Right cardiac atrium (tissue), 5 donors: ENCODE measurements around the gene SLC9A3. TPM values are rescaled to one million over a fixed set of nuclear protein-coding genes. Genes with fewer than 3 reads are reported as not detected.
A peak's percentile ranks its signal among the peaks of the same experiment; 100 is the strongest.

ENCODE experiments used
- ATAC-seq, 2 donors: fragments of 200-7000 bp; cut with Tn5 transposase; one replicate each; pipeline versions ENCODE4 v1.8.0 to v1.9.1; 2020; ENCODE audit warnings: moderate library complexity in 2 of 2, mild to moderate bottlenecking in 1 of 2
- DNase-seq, 3 donors: peaks; one replicate each; pipeline ENCODE4 v3.0.0-alpha.2; 2020
- H3K27ac ChIP-seq: one replicate; pipeline ENCODE4 v1.5.1; 2013; ENCODE audit warnings: mild to moderate bottlenecking, low read length, control low read depth, moderate library complexity
- H3K27me3 ChIP-seq: one replicate; pipeline ENCODE4 v1.6.1; 2013; ENCODE audit not compliant: control insufficient read depth, insufficient read depth
- H3K4me1 ChIP-seq: one replicate; pipeline ENCODE4 v1.6.1; 2013; ENCODE audit warnings: low read length; ENCODE audit not compliant: control insufficient read depth, insufficient read depth
- H3K4me3 ChIP-seq: one replicate; pipeline ENCODE4 v1.5.1; 2013; ENCODE audit warnings: low read length, control low read depth
- H3K9me3 ChIP-seq: one replicate; pipeline ENCODE4 v1.6.1; 2013; ENCODE audit warnings: low read length; ENCODE audit not compliant: control insufficient read depth
- WGBS: extraction: QIAGEN DNeasy Blood & Tissue Kit; methylation state at CpG from one replicate; pipeline ENCODE4 v1.1.7; 2013; 5-methylcytosine and 5-hydroxymethylcytosine counted together
- intact Hi-C, 4 donors: fragments of 100-400 bp; cut with DNase I; formaldehyde crosslinking; loops; one replicate each; pipeline versions ENCODE4 v1.11.0 to v1.14.0; 2022 to 2023
- polyA plus RNA-seq: library from polyadenylated mRNA; stranded (reverse); fragments of 200-250 nt; gene quantifications from one replicate; pipeline ENCODE4 v1.2.3, GENCODE V29; 2013
- total RNA-seq, 4 donors: library from RNA; stranded (reverse); fragmentation: NEBNext Ultra II Directional; extraction: Animal tissue kit (Norgen Biotek cat#: 25700); gene quantifications; one replicate each; pipeline ENCODE4 v1.2.1, GENCODE V29; 2021
- donor health status: healthy with polysubstance abuse.
- donor health status: DM: no; HTN: yes; CAD: no.
- donor health status: DM: no; HTN: no; CAD: no.
- donor health status: DM: no; HTN: yes; CAD: no; lungs with severe emphysema.
- donor health status: DM: yes; HTN: yes; CAD: no.

The SLC9A3 gene
- total and polyA plus RNA-seq, 5 donors: 0.94 to 1.1 (median 1.0) TPM

DNA sequence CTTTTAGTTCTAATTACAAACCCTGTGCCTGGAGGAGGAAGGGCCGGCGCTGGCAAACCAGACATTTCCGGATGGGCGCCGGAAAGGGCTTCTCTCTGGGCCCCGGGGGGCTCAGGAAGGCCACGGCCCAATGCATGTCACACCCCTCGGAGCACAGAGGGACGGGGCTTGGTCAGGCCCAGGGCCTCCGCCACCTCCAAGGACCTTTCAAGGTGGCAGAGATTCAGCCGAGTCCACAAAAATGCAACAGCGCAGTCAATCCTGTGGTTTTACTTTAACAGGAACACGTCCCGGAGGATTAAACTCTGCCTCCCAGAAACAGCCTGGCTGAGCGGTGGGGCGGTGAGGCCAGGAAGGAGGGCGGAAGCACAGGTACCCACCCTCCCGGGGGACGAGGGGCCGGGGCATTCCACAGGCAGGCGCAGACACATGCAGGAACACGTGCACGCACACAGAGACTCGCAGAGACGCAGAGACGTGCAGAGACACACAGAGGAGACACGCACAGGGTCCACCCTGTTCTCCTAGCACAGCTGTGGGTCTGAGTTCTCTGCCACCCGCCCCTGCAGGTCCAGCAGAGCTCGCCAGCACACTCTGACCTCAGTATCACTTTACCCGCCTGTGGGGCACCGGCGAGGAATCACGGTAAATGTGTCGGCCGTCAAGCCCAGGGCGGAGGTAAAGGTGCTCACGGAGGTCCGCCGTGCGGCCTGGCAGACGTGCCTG is 23.0 kb downstream of the SLC9A3 start:
- ATAC-seq (peak in 1 of 2 donors; percentile 15), DNase-seq (peak in 1 of 3 donors; percentile 42)
- H3K27me3 ChIP-seq: no peaks in the 10 kb centered on the region
- no peak overlapping the region for H3K27ac ChIP-seq
- H3K9me3 ChIP-seq: no peaks in the 10 kb centered on the region
- no peak overlapping the region for H3K4me3 ChIP-seq
- intact Hi-C loops: no loop called here
- no peaks in the 10 kb centered on the region for H3K4me1 ChIP-seq
- 72% methylated on average over 41 of the region's 41 CpGs for WGBS

DNA sequence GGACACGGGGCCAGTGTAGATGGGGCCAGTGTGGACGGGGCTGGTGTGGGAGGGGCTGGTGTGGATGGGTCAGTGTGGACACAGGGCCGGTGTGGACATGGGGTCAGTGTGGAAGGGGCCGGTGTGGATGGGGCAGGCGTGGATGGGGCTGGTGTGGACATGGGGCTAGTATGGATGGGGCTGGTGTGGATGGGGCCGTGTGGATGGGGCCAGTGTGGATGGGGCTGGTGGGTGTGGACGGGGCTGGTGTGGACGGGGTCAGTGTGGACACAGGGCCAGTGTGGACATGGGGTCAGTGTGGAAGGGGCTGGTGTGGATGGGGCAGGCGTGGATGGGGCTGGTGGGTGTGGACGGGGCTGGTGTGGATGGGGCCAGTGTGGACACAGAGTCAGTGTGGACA is 23.8 kb downstream of the SLC9A3 start:
- peak in 1 of 3 donors; percentile 18 for DNase-seq
- Histone ChIP-seq H3K4me3 (no peak overlapping the region), H3K4me1 (no peaks in the 10 kb centered on the region), H3K27ac (no peak overlapping the region), H3K27me3 (no peaks in the 10 kb centered on the region), H3K9me3 (no peaks in the 10 kb centered on the region)
- intact Hi-C loops: no loop called here
- WGBS: 95% methylated on average over 10 of the region's 10 CpGs
- no peak for ATAC-seq

DNA sequence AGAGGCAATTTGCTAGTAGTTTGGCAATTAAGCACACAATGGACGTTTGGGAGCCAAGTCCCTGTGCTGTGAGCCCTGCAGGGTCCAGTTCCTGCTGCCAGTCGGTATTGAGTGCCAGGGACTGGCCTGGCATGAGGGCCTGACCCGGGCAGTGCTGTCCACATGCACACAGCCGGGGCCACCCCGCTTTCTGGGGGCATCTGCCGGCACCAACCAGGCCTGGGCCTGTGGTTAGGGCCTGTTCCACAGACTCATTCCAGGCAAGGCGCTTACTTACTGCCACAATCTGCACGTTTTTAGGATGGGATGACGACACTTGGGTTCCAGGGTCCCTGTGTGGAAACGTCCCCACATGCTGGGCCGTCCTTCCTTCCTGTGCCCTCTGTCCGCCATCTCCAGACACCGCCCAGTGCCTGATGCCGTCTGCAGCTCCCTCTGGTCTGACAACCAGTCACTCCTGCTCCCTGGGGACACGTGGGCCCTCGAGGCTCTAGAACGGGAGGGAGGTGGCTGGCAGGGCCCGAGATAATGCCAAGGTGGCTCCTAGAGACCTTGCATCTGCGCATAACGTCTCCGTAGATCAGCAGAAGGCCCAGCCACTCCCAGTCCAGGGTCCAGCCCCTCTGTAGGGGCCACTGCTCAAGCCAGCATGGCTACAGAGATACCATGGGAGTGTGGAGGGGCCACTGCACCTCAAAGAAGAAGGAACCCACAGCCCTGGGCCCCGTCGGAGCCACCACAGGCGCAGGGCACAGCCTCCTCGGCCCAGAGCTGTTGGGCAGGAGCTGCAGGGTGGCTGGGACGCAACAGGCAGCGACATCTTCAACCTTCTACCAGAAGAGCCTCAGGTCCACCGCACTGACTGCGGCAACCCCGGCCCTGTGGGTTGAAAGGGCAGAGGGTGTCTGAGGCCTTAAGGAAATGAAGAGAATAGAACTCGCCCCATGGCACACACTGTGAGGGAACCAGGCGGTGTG is 24.7 kb downstream of the SLC9A3 start:
- ATAC-seq: no peak
- H3K27me3 ChIP-seq: no peaks in the 10 kb centered on the region
- peak in 1 of 3 donors; percentile 27 for DNase-seq
- intact Hi-C loops: no loop called here
- H3K4me1 ChIP-seq: no peaks in the 10 kb centered on the region
- H3K9me3 ChIP-seq: no peaks in the 10 kb centered on the region
- H3K27ac ChIP-seq: no peak overlapping the region
- WGBS: 88% methylated on average over 32 of the region's 32 CpGs
- H3K4me3 ChIP-seq: no peak overlapping the region

DNA sequence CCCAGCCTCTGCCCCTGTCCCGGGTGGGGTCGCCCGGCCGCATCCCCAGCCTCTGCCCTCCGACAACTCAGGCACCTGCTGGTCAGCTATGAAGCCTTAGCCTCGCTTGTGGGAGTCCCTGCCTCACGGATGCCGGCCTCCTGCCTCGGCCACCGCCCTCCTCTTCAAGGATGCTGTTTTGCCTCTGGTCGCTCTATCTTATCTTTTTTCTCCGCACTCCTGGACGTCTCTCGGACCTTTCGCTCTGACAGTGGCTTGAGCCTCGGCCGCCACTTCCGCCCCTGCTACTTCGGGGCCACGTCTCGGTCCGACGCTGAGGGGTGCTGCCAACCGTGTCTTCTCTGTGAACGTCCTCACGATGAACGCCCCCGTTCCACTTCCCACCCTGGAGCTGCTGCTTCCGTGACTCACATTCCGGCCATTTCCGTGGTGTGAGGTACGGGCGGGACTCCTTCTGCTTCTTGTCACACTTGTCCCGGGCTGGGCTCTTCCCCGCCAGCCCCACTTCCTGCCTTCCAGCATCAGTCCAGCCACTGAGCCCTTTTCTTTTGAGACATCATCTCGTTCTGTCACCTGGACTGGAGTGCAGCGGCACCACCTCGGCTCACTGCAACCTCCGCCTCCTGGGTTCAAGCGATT is 26.3 kb downstream of the SLC9A3 start:
- Histone ChIP-seq H3K4me3 (no peak overlapping the region), H3K27ac (no peak overlapping the region), H3K9me3 (no peaks in the 10 kb centered on the region), H3K4me1 (no peaks in the 10 kb centered on the region), H3K27me3 (no peaks in the 10 kb centered on the region)
- 61% methylated on average over 40 of the region's 40 CpGs for WGBS
- DNase-seq (peak in 1 of 3 donors; percentile 17), ATAC-seq (no peak)
- intact Hi-C loops: no loop called here

DNA sequence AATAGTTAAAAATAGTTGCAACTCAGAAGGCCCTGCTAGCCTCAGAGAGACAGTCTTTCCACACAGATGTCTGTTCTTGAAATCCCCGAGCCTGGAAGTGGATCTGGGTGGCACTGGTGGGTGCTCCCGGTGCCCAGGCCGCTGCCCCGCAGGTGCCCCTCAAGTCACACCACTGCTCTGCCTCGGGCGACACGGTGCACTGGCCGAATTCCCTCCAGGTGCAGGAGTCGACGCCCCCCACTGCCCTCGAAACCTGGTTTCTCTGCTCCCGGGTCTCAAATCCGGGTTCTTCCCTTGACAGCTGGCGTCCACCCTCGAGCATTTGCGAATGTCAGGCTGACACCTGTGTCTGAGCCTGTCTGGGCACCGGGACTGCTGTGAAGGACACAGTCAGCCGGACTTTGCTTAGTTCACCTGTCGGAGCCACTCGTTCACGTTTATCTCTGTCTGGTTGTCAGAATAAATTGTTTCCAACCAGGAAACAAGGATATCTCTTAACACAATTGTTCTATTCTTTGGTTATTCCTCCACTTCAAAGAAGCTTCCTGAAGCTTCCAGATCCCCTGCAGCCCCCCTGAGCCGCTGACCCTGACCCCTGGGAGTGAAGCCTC is 27.1 kb downstream of the SLC9A3 start:
- Histone ChIP-seq H3K4me1 (no peaks in the 10 kb centered on the region), H3K27ac (no peak overlapping the region), H3K27me3 (no peaks in the 10 kb centered on the region), H3K4me3 (no peak overlapping the region), H3K9me3 (no peaks in the 10 kb centered on the region)
- no peak for ATAC-seq
- peak in 1 of 3 donors; percentile 40 for DNase-seq
- intact Hi-C loops: no loop called here
- 75% methylated on average over 22 of the region's 22 CpGs for WGBS

DNA sequence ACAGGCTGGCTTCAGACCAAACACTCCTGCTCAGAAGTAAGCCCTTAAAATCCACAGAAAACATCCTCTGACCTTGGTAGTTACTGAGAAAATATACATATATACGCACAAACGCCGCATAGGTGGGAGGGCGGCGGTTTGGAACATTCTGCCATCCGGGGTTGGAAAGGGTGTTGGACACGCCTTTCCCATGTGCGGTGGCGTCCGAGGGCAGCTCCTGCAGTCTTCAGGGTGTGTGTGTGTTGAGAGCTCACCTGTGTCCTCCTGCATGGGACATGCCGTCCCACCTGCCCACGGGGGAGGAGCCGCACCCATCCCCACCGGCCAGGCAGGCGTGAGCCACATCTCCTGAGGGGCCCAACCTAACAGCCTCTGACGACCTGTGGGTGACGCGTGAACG is 28.2 kb downstream of the SLC9A3 start:
- intact Hi-C loops: no loop called here
- H3K27ac ChIP-seq: no peak overlapping the region
- WGBS: 68% methylated on average over 19 of the region's 19 CpGs

DNA sequence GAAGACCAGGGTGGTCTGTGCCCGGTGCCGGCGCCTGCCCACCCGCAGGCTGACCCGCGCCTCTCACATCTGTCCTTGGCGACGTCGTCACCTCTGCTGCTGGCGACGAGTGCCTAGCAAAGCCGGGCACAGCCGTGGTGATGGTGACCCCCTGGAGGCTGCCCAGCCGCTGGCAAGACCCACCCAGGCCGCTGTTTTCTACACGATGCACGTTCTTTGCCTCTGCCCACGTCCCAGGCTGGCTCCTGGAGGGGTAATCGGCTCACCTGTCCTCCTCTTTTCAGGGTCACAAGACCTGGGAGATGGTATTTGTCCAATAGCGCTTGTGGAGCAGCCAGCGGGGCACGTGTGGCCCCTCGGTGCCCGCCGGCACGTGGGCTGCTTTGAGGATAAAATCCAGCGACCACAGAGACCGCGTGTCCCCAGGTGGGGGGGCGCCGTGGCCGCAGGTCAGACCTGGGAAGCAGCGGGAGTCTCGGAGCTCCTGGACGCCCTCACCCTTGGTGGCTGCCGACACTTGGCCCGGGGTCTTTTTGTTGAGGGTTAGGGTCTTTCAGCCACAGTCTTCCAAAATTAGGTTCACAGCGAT is 29.5 kb downstream of the SLC9A3 start:
- intact Hi-C loops: no loop called here

More for the DNA sequence above, 28.2 kb downstream of the SLC9A3 start:
- Histone ChIP-seq H3K4me1 (no peaks in the 10 kb centered on the region), H3K27me3 (no peaks in the 10 kb centered on the region), H3K4me3 (no peak overlapping the region), H3K9me3 (no peaks in the 10 kb centered on the region)
- DNase-seq (peak in 1 of 3 donors; percentile 5), ATAC-seq (no peak)

DNA sequence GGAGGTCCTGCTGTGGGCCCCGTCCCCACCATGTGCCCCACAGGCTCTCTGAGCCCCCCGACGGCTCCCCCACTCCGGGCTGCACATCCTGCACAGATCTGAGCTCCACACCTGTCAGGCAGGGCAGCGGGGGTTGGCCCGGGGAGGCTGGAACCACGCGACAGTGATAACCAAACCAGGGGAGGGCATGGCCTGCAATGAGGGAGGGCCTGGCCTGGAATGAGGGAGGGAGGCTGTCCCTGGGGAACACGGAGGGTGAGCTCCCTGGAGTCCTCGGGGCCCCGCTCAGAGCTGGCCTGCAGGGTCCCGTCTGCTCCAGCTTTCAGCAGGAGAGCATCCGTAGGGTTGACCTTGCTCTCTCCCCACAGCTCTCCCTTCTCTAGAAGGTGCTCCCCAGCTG is 30.5 kb downstream of the SLC9A3 start:
- Histone ChIP-seq H3K9me3 (no peaks in the 10 kb centered on the region), H3K4me1 (no peaks in the 10 kb centered on the region), H3K4me3 (no peak overlapping the region), H3K27me3 (no peaks in the 10 kb centered on the region), H3K27ac (no peak overlapping the region)
- ATAC-seq (no peak), DNase-seq (peak in 1 of 3 donors; percentile 32)
- 50% methylated on average over 13 of the region's 13 CpGs for WGBS
- intact Hi-C loops: no loop called here

More for the DNA sequence above, 29.5 kb downstream of the SLC9A3 start:
- 88% methylated on average over 38 of the region's 38 CpGs for WGBS
- ATAC-seq (no peak), DNase-seq (peak in 1 of 3 donors; percentile 41)
- Histone ChIP-seq H3K27me3 (no peaks in the 10 kb centered on the region), H3K27ac (no peak overlapping the region), H3K9me3 (no peaks in the 10 kb centered on the region), H3K4me1 (no peaks in the 10 kb centered on the region), H3K4me3 (no peak overlapping the region)

DNA sequence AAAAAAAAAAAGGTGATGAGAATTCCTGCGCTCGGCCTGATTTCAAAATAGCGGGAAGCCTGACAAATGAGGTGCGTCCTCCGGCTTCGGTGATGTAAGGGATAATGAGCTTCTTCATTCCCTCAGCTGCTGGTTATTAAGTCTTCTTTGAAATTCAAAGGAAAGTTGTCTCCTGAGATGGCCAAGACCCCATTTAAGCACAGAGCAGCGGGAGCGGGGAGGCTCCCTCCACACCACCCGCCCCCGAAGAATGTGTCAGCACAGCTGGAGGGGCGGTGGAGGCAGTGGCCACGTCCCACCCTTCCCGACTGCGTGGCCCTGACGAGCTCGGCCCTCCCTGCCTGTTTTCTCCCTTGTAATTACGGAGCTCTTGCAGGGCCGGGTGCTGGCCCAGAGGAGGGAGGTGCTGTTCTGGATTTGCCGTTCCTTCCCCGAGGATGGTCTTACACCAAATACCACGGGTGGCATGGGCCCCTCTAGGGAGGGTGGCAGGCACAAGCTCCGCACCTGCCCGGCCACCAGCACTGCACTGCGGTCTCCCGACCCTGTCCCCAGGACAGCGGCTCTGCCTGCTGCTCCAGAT is 31.0 kb downstream of the SLC9A3 start:
- no peaks in the 10 kb centered on the region for H3K27me3 ChIP-seq
- ATAC-seq (no peak), DNase-seq (peak in 1 of 3 donors; percentile 24)
- no peaks in the 10 kb centered on the region for H3K9me3 ChIP-seq
- no peak overlapping the region for H3K4me3 ChIP-seq
- no peaks in the 10 kb centered on the region for H3K4me1 ChIP-seq
- WGBS: 50% methylated on average over 26 of the region's 26 CpGs
- H3K27ac ChIP-seq: no peak overlapping the region
- intact Hi-C loops: no loop called here

DNA sequence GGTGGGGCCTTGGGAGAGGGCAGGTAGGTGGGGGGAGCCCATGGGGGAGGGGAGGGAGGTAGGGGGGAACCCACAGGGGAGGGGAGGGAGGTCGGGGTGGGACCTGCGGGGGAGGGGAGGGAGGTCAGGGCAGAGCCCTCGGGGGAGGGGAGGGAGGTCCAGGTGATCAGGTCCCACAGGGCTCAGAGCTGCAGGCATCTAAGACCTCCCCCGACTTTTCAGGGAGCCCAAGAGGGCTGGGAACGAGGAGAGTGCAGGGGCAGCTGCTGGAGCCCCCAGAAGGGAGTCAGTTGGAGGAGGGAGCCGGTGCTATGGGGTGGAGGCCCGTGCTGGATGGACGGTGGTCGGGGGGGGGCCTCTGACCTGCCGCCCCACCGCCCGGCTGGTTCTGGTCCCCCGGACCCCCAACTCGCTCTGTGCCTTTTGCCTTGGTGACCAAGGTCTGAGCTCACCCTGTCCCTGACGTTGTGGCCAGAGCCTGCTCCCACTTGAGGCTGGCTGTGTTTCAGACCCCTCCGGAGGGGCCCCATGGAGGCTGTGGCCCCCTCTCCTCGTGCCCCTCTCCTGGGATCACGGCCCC is 31.8 kb downstream of the SLC9A3 start:
- Histone ChIP-seq H3K27me3 (no peaks in the 10 kb centered on the region), H3K4me1 (no peaks in the 10 kb centered on the region), H3K9me3 (no peaks in the 10 kb centered on the region), H3K27ac (no peak overlapping the region), H3K4me3 (no peak overlapping the region)
- intact Hi-C loops: no loop called here
- 58% methylated on average over 18 of the region's 18 CpGs for WGBS
- peak in 1 of 3 donors; percentile 13 for DNase-seq
- ATAC-seq: no peak
